HG03175 (cell line): Measurements from ENCODE around the gene INPP5E.

Experiments used
- ATAC-seq: cut with Tn5 transposase; IDR thresholded peaks from one replicate; pipeline ENCODE4 v1.9.1; 2021; ENCODE audit warnings: mild to moderate bottlenecking, moderate library complexity; ENCODE audit not compliant: unreplicated experiment

Gene INPP5E

DNA sequence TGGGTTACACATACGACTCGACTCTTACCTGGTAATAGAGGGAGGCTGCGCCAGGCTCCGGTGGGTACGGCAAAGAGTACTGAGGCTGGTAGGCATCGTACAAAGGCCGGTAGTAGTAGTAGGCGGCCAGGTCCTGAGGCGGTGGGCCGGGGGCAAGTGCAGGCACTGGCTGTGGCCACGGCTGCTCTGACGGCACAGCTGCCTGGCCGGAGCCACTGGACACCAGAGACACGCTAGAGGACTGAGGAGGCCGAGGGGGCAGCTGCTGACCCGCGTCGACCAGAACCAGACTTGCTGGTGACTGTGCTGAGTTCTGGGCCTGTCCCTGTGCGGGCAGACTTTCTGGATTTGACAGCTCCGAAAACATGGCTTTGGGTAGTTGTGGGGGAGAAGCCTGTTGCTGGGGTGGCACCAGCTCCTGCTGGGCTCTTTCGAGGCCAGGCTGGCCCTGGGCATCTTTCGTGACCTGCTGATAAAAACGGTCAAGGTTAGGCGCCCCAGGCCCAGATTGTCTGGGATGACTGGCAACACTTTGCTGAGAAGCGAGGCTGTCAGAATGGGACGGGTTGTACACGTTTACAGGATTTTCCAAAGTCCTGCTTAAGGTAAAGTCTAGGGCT is 34.5 kb upstream of the INPP5E start:
- ATAC-seq = no peak

DNA sequence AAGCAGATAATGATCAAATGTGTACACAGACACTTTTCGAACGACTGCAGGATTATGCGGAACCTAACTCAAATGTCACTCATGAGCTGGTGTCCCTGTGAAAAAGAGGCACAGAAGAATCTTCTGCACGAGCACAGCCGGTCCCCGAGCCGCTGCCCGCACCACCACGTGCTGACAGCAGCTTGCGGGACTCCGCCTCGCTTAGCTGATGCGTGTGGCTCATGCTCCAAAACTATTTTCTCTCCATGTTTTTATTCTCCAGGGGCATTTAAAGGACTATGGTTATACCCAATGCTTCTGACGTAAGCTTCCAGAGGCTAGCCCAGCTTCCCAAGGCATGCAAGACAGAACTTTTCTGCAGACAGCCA is 33.7 kb upstream of the INPP5E start:
- no peak for ATAC-seq

GRCh38 chr9:136472640-136473353 is 33.2 kb upstream of the INPP5E start:
- no peak for ATAC-seq

- no peak for ATAC-seq
These were observed 32.3 kb upstream of the INPP5E start for GRCh38 chr9:136471802-136472487.

GRCh38 chr9:136470792-136471469 is 31.3 kb upstream of the INPP5E start:
- no peak for ATAC-seq

GRCh38 chr9:136470356-136470755 is 30.7 kb upstream of the INPP5E start:
- no peak for ATAC-seq

- ATAC-seq = no peak
These were observed 28.1 kb upstream of the INPP5E start for GRCh38 chr9:136467766-136468165.

DNA sequence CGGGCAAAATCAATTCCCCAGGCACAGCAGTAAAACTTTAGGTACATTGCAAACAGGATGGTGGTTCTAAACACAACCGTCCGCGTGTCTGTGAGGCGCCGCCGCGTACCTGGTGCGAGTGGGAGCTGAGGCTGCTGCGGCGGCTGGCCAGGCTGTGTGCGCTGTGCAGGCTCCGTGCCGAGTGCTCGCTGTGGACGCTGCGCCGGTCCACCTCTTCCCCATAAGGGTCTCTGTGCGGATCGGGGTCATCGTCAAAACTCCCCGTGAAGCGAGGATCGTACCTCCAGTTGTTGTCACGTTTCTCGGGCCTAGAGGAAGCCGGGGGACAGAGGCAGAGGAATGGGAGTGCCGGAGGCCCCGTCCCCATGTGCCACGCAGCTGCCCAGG is 26.5 kb upstream of the INPP5E start:
- ATAC-seq = no peak

GRCh38 chr9:136465500-136466154 is 26.0 kb upstream of the INPP5E start:
- no peak for ATAC-seq

DNA sequence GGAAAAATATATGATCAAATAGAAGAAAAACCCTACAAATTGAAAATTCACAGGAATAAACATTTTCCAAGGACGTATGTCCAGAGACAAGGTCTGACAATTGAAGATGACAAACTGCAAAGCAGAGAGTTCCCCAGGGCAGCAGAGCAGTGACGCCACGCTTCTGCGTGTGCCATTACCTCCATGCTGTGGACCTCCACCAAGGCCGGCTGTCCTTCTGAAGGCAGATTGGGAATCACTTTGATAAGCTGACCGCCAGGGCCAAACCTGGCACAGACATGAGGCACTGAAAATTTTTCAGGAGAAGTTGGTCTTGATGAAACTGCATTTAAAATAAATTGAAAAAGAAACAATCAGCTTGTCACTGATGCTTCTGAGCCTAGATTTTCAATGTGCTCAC is 24.6 kb upstream of the INPP5E start:
- ATAC-seq = no peak

DNA sequence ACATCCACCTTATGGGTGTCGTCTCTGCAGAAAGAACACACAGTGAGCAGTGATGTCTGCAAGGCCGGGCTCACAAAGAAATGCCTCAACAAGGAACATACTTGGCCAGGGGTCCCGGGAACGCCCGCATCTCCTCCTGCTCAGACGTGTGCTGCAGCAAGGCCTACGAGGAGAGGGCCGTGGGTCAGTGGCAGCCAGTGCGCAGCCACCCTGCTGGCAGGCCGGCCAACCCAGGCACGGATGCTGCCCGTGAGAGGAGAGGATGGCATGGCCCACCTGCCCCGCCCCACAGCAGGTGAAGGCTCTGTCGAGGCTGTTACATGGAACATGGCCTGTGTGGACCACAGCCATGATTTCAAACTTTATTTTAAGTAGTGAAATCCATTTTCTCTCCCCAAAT is 23.9 kb upstream of the INPP5E start:
- no peak for ATAC-seq

- no peak for ATAC-seq
These were observed 23.0 kb upstream of the INPP5E start for GRCh38 chr9:136462664-136463063.

GRCh38 chr9:136460772-136461325 is 21.2 kb upstream of the INPP5E start:
- no peak for ATAC-seq

DNA sequence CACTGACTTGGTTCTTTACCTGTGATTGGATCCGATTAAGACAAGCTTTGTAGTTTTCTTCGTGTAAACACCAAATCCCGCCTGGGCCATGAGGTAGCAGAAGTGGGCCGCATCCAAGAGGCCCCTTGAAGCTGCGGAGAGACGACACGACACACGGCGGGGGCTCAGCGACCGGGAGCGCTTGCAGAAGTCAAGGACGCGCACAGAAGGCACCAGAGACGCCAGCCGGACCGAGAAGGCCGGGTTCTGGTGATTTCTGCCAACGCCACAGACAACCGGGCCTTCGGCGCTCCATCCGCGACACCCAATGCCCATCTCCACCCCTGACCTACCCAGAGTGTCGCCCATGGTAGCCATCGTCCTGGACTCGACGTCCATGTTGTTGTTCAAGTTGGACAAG is 19.8 kb upstream of the INPP5E start:
- ATAC-seq = no peak

- no peak for ATAC-seq
These were observed 17.7 kb upstream of the INPP5E start for GRCh38 chr9:136457326-136457725.

- ATAC-seq = no peak
These were observed 16.6 kb upstream of the INPP5E start for GRCh38 chr9:136456258-136456657.

DNA sequence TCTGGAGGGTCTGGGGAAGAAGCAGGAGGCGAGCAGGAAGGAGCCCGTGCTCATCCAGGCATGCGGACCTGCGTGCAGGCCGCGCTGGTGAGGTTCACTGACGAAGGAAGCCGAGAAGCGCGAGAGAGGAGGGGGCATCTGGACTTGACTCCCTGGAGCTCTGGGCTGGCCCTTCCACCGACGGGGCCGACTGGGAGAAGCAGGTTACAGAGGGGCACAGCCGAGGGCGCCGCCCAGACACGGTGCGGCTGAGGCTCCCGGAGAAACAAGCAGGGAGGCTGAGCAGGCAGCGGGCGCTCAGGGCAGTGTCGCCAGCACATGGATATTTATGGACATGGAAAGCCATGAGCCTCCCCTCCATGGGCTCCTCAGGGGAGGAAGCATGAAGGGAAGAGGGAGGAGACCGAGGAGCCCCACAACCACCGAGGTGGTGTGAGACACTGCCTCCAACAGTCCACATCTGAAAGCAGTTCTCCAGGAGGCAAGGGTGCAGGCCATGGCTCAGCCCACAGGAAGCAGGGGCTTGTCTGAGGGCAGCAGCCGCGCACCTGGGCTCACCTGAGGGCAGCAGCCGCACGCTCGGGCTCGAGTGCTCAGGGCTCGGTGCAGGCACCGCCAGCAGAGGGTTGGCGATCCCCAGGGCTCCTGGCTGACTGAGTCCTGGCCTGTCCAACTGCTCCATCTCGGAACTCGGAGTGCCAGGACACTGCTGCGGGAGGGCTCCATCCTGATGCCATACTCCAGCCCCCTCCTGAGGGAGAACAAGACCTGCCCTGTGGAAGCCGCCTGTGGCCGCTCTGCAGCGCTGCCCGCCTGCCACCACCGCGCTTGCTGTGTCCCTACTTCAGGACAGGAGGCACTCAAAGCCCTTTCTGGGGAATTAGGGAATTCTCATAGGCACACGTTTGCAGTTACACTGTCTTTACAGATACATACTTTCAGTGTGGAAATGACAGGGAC is 15.7 kb upstream of the INPP5E start:
- ATAC-seq = no peak

GRCh38 chr9:136454026-136454796 is 14.6 kb upstream of the INPP5E start:
- no peak for ATAC-seq

GRCh38 chr9:136453326-136453725 is 13.7 kb upstream of the INPP5E start:
- ATAC-seq = no peak
